Ovary (tissue), 3 donors: ENCODE data around the gene COL24A1.

Source experiments
- CTCF ChIP-seq, 3 donors: fragments of 450-650 bp in 2 of 3; fragments of 200-600 bp in 1 of 3; IDR thresholded peaks; one replicate each; pipeline versions ENCODE4 v1.5.1 to v1.8.0; 2016 to 2022; ENCODE audit warnings: antibody characterized with exemption in 3 of 3, mild to moderate bottlenecking in 1 of 3
- POLR2A ChIP-seq: fragments of 450-650 bp; IDR thresholded peaks from one replicate; pipeline ENCODE4 v1.6.1; 2017; ENCODE audit warnings: antibody characterized with exemption, mild to moderate bottlenecking, moderate library complexity
- donor health status: DM: no; HTN: no; CAD: no.

DNA sequence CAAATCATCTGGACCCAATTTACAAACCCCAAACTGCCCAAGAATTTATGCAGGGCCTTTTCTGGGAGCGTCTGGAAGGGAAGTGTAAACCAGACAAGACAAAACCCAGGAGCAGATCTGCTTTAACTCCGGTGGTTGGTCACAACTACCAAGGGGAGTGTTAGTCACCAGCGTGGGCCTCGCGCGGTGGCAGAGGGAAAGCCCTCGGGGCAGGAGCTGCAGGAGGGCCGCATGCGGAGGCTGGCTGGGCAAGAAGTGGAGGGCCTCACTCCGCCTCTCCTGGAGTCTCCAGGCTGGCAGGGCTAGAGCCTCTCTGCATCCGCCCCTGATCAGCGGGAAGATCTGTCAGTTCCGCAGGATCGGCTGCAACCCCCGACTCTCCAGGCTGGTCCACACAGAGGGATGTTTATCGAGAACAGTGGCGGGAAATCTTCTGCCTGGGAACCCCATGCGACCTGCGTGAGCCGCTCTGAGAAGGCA, 2.0 kb downstream of the COL24A1 start:
- TF ChIP-seq CTCF (IDR thresholded peaks at IDR 0.05) = no peak
- TF ChIP-seq POLR2A = no peak
